HEK293 (cell line): Measurements from ENCODE around the gene FAM83E.

Experiments
- BCL11A ChIP-seq: fragments of 450-650 bp; formaldehyde crosslinking; IDR thresholded peaks from 2 replicates; pipeline ENCODE4 v1.5.1; 2016; ENCODE audit warnings: low read depth, missing biosample characterization, missing genetic modification characterization
- FEZF1 ChIP-seq: fragments of 450-650 bp; formaldehyde crosslinking; IDR thresholded peaks from 2 replicates; pipeline ENCODE4 v1.5.1; 2016; ENCODE audit warnings: missing biosample characterization, missing genetic modification characterization
- HIC1 ChIP-seq: fragments of 450-650 bp; formaldehyde crosslinking; IDR thresholded peaks from 2 replicates; pipeline ENCODE4 v1.5.1; 2016; ENCODE audit warnings: missing biosample characterization, missing genetic modification characterization
- KLF9 ChIP-seq: fragments of 450-650 bp; formaldehyde crosslinking; IDR thresholded peaks from 2 replicates; pipeline ENCODE4 v1.5.1; 2016; ENCODE audit warnings: missing biosample characterization, missing genetic modification characterization, low read depth
- PRDM6 ChIP-seq: fragments of 450-650 bp; formaldehyde crosslinking; IDR thresholded peaks from 2 replicates; pipeline ENCODE4 v1.5.1; 2017; ENCODE audit warnings: missing biosample characterization, missing genetic modification characterization
- RBAK ChIP-seq: fragments of 450-650 bp; formaldehyde crosslinking; IDR thresholded peaks from 2 replicates; pipeline ENCODE4 v1.5.1; 2016; ENCODE audit warnings: missing biosample characterization, missing genetic modification characterization
- SCRT1 ChIP-seq: fragments of 450-650 bp; formaldehyde crosslinking; IDR thresholded peaks from 2 replicates; pipeline ENCODE4 v1.5.1; 2016; ENCODE audit warnings: missing biosample characterization, missing genetic modification characterization, borderline replicate concordance
- SP2 ChIP-seq: fragments of 450-650 bp; formaldehyde crosslinking; IDR thresholded peaks from 2 replicates; pipeline ENCODE4 v1.5.1; 2016; ENCODE audit warnings: missing biosample characterization, missing genetic modification characterization
- SP7 ChIP-seq: fragments of 450-650 bp; formaldehyde crosslinking; IDR thresholded peaks from 2 replicates; pipeline ENCODE4 v1.5.1; 2016; ENCODE audit warnings: missing biosample characterization, missing genetic modification characterization
- ZFP37 ChIP-seq: fragments of 450-650 bp; formaldehyde crosslinking; IDR thresholded peaks from 2 replicates; pipeline ENCODE4 v1.5.1; 2016; ENCODE audit warnings: missing biosample characterization, missing genetic modification characterization
- ZNF292 ChIP-seq: fragments of 450-650 bp; formaldehyde crosslinking; IDR thresholded peaks from 2 replicates; pipeline ENCODE4 v1.5.1; 2016; ENCODE audit warnings: low read depth, missing biosample characterization, missing genetic modification characterization, borderline replicate concordance
- ZNF302 ChIP-seq: fragments of 450-650 bp; formaldehyde crosslinking; IDR thresholded peaks from 2 replicates; pipeline ENCODE4 v1.5.1; 2016; ENCODE audit warnings: missing biosample characterization, missing genetic modification characterization, low read depth
- ZNF311 ChIP-seq: fragments of 450-650 bp; formaldehyde crosslinking; IDR thresholded peaks from 2 replicates; pipeline ENCODE4 v1.5.1; 2017; ENCODE audit warnings: missing biosample characterization, missing genetic modification characterization, borderline replicate concordance
- ZNF350 ChIP-seq: fragments of 450-650 bp; formaldehyde crosslinking; IDR thresholded peaks from 2 replicates; pipeline ENCODE4 v1.5.0; 2017; ENCODE audit warnings: missing biosample characterization, mild to moderate bottlenecking, missing genetic modification characterization
- ZNF391 ChIP-seq: fragments of 450-650 bp; formaldehyde crosslinking; IDR thresholded peaks from 2 replicates; pipeline ENCODE4 v1.5.1; 2016; ENCODE audit warnings: low read depth, missing biosample characterization, missing genetic modification characterization, borderline replicate concordance
- ZNF416 ChIP-seq: fragments of 450-650 bp; formaldehyde crosslinking; IDR thresholded peaks from 2 replicates; pipeline ENCODE4 v1.5.1; 2016; ENCODE audit warnings: missing biosample characterization, missing genetic modification characterization
- ZNF473 ChIP-seq: fragments of 450-650 bp; formaldehyde crosslinking; IDR thresholded peaks from 2 replicates; pipeline ENCODE4 v1.5.1; 2017; ENCODE audit warnings: missing biosample characterization, missing genetic modification characterization
- ZNF514 ChIP-seq: fragments of 450-650 bp; formaldehyde crosslinking; IDR thresholded peaks from 2 replicates; pipeline ENCODE4 v1.5.1; 2016; ENCODE audit warnings: missing biosample characterization, missing genetic modification characterization
- ZNF544 ChIP-seq: fragments of 450-650 bp; formaldehyde crosslinking; IDR thresholded peaks from 2 replicates; pipeline ENCODE4 v1.5.0; 2017; ENCODE audit warnings: missing biosample characterization, missing genetic modification characterization
- ZNF555 ChIP-seq: fragments of 450-650 bp; formaldehyde crosslinking; conservative IDR thresholded peaks from 2 replicates; pipeline ENCODE4 v1.5.1; 2017; ENCODE audit warnings: missing biosample characterization, mild to moderate bottlenecking, missing genetic modification characterization, inconsistent platforms
- ZNF560 ChIP-seq: fragments of 450-650 bp; formaldehyde crosslinking; IDR thresholded peaks from 2 replicates; pipeline ENCODE4 v1.5.1; 2017; ENCODE audit warnings: missing biosample characterization, missing genetic modification characterization, borderline replicate concordance
- ZNF571 ChIP-seq: fragments of 450-650 bp; formaldehyde crosslinking; IDR thresholded peaks from 2 replicates; pipeline ENCODE4 v1.5.0; 2017; ENCODE audit warnings: missing biosample characterization, missing genetic modification characterization
- ZNF600 ChIP-seq: fragments of 450-650 bp; formaldehyde crosslinking; IDR thresholded peaks from 2 replicates; pipeline ENCODE4 v1.5.1; 2016; ENCODE audit warnings: missing biosample characterization, missing genetic modification characterization
- ZNF610 ChIP-seq: fragments of 450-650 bp; formaldehyde crosslinking; IDR thresholded peaks from 2 replicates; pipeline ENCODE4 v1.5.1; 2016; ENCODE audit warnings: missing biosample characterization, missing genetic modification characterization, borderline replicate concordance
- ZNF626 ChIP-seq: fragments of 450-650 bp; sonication (Bioruptor Pico); formaldehyde crosslinking; IDR thresholded peaks from 2 replicates; pipeline ENCODE4 v1.5.1; 2018; ENCODE audit warnings: missing biosample characterization, missing genetic modification characterization, inconsistent platforms
- ZNF639 ChIP-seq: fragments of 450-650 bp; formaldehyde crosslinking; IDR thresholded peaks from 2 replicates; pipeline ENCODE4 v1.5.1; 2016; ENCODE audit warnings: missing biosample characterization, missing genetic modification characterization
- ZNF747 ChIP-seq: fragments of 450-650 bp; formaldehyde crosslinking; IDR thresholded peaks from 2 replicates; pipeline ENCODE4 v1.5.1; 2016; ENCODE audit warnings: missing biosample characterization, missing genetic modification characterization
- ZNF791 ChIP-seq: fragments of 450-650 bp; formaldehyde crosslinking; IDR thresholded peaks from 2 replicates; pipeline ENCODE4 v1.5.1; 2016; ENCODE audit warnings: missing biosample characterization, missing genetic modification characterization
- ZSCAN18 ChIP-seq: fragments of 450-650 bp; formaldehyde crosslinking; IDR thresholded peaks from 2 replicates; pipeline ENCODE4 v1.5.1; 2016; ENCODE audit warnings: missing biosample characterization, missing genetic modification characterization

Gene FAM83E

GRCh38 chr19:48656840-48657474 is 42.1 kb upstream of the FAM83E start (continued):
- TF ChIP-seq PRDM6 (tag by site-specific recombination) (no peak), ZNF302 (no peak), ZFP37 (tag by site-specific recombination) (no peak), ZNF626 (tag by site-specific recombination) (no peak), FEZF1 (no peak), SP2 (tag by site-specific recombination) (peak; percentile 44), ZNF571 (no peak), ZNF560 (no peak), ZNF391 (tag by site-specific recombination) (0 out of 2 replicates have a peak, but pooled peaks have one; percentile 24), ZNF514 (tag by site-specific recombination) (no peak), RBAK (tag by site-specific recombination) (no peak), ZNF747 (no peak), ZNF416 (no peak), ZNF544 (tag by site-specific recombination) (no peak), ZNF292 (tag by site-specific recombination) (no peak), SP7 (tag by site-specific recombination) (peak; percentile 38; the same call in 1 of the 2 replicates), ZNF639 (tag by site-specific recombination) (no peak), ZSCAN18 (tag by site-specific recombination) (no peak), ZNF350 (no peak), ZNF555 (tag by site-specific recombination) (no peak), KLF9 (tag by site-specific recombination) (no peak), ZNF600 (tag by site-specific recombination) (peak; percentile 41; the same call in 1 of the 2 replicates), ZNF311 (tag by site-specific recombination) (no peak), ZNF791 (tag by site-specific recombination) (no peak), HIC1 (tag by site-specific recombination) (no peak), ZNF610 (tag by site-specific recombination) (no peak), BCL11A (peak; percentile 52; the same call in 1 of the 2 replicates), ZNF473 (no peak), SCRT1 (no peak)
